Measurements from ENCODE around the gene OTOP1. TPM values are rescaled to one million over a fixed set of nuclear protein-coding genes. Genes with fewer than 3 reads are reported as not detected.
"Not testable (repeated sequence)": the region's sequence is repeated elsewhere in the genome, so short reads cannot be mapped to it uniquely, and the experiment has no call there.

OTOP1 gene, protein sequence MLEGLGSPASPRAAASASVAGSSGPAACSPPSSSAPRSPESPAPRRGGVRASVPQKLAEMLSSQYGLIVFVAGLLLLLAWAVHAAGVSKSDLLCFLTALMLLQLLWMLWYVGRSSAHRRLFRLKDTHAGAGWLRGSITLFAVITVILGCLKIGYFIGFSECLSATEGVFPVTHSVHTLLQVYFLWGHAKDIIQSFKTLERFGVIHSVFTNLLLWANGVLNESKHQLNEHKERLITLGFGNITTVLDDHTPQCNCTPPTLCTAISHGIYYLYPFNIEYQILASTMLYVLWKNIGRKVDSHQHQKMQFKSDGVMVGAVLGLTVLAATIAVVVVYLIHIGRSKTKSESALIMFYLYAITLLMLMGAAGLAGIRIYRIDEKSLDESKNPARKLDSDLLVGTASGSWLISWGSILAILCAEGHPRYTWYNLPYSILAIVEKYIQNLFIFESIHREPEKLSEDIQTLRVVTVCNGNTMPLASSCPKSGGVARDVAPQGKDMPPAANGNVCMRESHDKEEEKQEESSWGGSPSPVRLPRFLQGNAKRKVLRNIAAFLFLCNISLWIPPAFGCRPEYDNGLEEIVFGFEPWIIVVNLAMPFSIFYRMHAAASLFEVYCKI
- not detected in 2 replicates for total RNA-seq (2014; rRNA removed; shearing (Covaris generic))

DNA sequence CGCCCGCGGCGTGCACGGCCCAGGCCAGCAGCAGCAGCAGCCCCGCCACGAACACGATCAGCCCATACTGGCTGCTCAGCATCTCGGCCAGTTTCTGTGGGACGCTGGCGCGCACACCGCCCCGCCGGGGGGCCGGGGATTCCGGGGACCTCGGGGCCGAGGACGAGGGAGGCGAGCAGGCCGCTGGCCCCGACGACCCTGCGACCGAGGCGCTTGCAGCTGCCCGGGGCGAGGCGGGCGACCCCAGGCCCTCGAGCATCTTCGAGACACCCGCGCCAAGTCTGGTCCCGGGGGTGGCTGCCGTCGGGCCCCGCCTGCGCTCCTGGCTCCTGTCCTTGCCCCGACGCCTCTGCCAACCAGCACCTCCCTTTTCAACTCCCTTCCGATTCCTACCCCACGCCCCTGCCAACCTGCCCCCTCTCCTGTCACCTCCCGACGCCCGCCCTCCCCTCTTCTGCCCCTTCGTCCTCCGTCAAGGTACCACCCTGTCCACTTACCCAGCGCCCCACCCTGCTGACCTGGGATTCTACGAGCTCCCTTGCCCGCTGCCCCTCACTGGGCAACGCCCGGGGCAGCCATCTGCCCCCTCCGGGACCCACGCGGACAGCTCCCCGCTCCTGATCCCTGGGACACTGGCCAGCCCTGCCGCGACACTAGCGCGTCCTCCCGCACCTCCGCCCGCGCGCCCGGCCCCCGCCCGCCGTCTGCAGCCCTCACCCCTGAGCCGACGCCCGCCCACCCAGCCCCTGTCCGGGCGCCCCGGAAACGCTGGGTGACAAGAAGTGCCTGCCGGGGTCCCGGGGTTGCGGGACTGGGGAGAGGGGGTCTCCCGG is at the start of gene OTOP1:
Gene OTOP1 (minus strand): TSS at position 324 of the 833 bp plus-strand sequence. CDS start 65 bp downstream, at position 259.
- no peak for DNase-seq (ENCODE audit: low spot score)

DNA sequence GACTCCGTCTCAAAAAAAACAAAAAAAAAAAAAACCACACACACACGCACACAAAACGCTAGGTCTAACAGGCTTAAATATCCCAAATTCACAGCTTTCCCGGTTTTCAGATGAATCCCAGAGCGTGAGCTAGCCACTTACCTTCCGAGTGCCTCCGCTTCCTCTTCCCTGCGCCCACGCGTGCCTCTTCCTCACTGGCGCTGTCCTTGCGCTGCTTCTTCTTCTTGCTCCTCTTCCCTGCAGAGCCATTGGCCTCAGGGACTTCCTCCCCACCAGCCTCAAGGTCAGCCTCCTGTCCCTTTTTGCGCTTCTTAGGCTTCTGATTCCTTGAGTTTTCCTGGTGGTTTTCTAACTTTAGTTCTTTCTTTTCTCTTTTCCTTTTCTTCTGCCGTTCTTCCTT is 47.5 kb upstream of the OTOP1 start:
- DNase-seq (ENCODE audit: low spot score): no peak

DNA sequence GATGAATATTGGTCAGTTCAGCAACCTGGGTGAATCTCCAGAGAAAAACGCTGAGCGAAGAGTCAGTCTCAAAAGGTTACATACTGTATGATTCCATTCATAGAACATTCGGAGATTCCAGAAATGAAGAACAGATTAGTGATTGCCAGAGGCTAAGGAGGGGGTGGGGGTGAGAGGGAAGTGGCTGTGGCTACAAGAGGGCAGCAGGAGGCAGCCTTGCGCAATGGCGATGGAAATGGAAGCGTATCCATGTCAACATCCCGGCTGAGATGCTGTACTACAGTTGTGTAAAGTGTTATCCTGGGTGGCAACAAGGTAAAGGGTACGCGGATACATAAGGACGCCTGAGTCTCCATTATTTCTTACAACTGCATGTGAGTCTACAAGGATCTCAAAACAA is 45.2 kb upstream of the OTOP1 start:
- DNase-seq (ENCODE audit: low spot score): no peak

DNA sequence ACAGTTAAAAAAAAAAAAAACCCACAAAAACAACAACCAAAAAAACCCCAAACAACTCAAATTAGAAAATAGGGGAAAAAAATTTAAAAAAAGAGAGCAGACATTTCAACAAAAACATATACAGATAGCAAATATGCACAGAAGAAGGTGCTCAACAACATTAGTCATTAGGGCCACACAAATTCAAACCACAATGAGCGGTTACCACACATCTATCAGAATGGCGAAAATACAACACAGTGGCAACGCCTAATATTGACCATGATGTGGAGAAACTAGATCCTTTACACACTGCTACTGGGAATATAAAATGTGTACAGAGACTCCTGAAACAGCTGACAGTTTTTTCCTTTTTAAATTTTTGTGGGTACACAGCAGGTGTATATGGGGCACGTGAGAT is 43.8 kb upstream of the OTOP1 start:
- no peak for DNase-seq (ENCODE audit: low spot score)

DNA sequence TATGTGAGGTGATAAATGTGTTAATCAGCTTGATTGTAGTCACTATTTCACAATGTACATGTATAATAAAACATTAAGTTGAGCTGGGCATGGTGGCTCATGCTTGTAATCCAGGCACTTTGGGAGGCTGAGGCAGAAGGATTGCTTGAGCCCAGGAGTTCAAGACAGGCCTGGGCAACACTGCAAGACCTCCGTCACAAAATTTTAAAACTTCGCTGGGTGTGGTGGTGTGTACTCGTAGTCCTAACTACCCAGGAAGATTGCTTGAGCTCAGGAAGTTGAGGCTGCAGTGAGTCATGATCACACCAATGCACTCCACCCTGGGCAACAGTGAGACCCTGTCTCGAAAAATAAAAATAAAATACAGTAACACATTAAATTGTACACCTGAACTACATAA is 43.1 kb upstream of the OTOP1 start:
- DNase-seq (ENCODE audit: low spot score): no peak

DNA sequence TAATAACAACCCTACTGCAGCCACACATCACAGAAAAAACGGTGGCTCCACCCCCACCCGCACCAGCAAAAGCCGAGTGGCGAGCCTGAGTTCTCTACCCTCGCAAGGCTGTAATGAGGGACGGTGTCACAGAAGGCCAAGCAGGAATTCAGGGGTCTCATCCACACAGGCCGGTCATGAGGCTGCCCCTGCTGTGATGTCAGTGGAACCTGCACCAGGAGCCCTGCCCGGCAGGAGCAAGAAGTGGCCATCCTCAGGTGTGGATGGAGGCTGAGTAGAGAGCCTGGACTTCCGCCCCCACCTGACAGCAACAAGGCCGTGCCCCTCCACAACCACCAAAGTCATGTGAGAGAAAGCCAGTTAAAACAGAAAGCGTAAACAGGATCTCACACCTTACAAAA is 42.6 kb upstream of the OTOP1 start:
- DNase-seq (ENCODE audit: low spot score): no peak

DNA sequence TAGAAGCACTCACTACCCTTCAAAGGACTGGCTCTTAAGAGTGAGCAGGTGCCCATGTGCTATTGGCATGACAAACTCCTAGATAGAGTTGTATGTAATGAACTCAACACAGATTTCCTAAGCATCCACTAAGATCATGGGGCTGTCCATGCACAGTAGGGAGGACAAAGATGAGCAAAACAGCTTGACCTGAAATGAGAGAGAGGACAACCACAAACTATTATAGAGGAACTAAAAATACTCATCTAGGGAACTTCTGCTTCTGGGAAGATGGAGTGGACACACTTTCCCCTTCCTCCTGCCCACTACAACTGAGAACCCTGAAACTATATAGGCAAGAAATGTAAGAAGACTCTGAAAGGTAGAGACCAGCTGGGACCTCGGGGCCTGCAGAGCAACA is 42.0 kb upstream of the OTOP1 start:
- DNase-seq (ENCODE audit: low spot score): no peak

DNA sequence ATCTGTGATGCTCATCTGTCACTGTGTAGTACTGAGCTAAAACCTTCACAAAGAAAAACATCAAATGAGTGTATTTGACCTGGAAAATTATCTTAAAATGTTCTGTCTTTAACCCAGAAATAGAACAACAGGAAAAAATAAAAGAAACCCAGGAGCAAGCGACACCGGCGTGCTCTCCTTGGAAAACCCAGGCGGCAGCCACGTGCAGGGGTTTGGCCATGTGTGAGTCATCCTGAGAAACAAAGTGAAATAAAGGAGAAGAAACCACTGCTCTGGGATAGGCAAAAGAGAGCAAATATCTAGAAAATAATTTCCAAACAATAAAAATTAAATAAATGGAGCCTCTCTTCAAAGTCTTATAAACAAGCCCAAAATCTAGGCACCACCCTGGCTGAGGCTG is 41.3 kb upstream of the OTOP1 start:
- DNase-seq (ENCODE audit: low spot score): no peak

DNA sequence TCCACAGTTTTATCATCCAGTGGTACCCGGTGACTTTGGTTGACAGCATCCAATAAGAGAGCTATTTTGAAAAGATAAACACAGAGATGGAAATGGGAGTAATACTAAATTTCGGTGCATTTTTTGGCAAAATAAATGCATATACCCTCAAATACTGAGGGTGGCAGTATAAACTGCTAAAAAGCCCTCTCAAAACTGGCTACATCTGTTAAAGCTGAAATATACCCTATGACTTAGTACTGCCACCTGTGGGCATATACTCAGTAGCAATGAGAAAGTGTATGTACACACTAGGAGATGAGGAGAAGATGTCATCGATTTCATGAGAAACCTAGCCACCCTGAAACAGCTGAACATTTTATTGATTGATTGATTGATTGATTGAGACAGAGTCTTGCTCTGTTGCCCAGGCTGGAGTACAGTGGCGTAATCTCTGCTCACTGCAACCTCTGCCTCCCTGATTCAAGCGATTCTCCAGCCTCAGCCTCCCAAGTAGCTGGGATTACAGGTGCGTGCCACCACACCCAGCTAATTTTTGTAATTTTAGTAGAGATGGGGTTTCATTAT is 33.5 kb upstream of the OTOP1 start:
- DNase-seq (ENCODE audit: low spot score): peak; percentile 53

DNA sequence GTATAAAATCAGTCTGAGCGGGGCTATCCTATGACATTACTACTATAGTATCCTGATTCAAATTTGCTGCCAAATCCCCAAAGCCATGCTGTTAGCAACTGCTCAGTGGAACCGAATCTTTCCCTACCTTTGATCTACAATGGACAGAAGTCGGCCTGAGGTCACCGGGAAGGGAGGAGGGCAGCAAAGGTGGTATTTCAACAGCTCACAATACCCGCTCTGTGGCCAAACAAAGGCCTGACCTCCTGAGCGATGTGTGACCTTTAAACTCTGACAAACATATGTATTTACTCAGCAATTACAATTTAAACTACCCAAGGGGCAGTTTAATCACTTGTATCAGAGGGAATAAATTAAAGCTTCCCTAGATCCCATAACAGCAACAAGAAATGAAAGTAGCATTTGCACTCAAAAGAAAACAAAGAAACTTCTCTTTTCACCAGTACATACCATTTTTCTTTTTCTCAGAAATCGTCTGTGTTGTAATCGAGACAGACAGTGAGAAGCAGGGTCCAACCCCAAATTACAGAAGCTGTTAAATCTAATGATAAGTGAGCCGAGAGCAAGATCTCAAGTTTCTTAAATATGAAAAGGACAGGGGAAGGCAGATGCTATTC is 32.9 kb upstream of the OTOP1 start:
- peak; percentile 43 for DNase-seq (ENCODE audit: low spot score)

DNA sequence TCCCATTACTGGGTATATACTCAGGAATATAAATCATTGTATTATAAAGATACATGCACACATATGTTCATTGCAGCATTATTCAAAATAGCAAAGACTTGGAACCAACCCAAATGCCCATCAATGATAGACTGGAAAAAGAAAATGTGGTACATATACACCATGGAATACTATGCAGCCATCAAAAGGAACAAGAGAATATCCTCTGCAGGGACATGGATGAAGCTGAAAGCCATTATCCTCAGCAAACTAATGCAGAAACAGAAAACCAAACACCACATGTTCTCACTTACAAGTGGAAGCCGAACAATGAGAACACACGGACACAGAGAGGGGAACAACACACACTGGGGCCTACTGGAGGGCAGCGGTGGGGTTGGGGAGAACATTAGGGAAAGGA is 31.0 kb upstream of the OTOP1 start:
- not testable (repeated sequence) for DNase-seq (ENCODE audit: low spot score)

DNA sequence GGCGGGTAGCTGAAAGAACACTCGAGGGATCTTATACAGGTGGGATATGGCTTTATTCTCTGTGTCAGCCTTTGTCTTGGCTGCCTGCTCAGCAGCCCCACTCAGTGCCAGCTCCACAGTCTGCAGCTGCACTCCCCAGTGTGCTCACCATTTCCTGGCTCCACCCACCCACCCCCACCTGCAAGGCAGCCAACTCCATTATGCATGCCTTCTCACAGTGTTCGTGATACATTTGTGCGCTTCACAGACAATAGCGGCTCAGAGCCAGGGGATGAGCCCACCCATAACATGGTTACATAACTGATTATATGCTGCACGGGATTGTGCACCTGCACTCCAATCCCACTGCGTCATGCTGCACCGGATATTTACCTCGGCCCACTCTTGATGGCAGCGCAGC is 30.1 kb upstream of the OTOP1 start:
- no peak for DNase-seq (ENCODE audit: low spot score)

DNA sequence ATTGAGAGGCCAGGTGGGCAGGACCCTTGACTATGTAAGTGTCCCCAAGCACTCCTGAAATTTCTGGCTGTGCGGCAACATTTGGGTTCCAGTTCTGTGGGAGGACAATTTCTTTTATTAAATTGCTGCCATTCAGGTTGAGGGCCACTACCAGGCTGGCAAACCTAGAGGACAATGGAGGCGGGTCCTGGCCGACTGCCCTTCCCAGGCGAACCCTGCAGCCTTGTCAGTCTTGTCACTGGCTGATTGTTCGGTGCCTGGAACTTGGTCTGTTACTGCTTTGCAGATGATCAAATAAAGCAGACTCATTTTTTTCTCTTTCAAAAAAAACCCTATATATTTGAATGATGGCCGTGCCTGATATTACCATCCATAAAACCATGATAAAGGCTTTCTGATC is 27.9 kb upstream of the OTOP1 start:
- DNase-seq (ENCODE audit: low spot score): no peak

DNA sequence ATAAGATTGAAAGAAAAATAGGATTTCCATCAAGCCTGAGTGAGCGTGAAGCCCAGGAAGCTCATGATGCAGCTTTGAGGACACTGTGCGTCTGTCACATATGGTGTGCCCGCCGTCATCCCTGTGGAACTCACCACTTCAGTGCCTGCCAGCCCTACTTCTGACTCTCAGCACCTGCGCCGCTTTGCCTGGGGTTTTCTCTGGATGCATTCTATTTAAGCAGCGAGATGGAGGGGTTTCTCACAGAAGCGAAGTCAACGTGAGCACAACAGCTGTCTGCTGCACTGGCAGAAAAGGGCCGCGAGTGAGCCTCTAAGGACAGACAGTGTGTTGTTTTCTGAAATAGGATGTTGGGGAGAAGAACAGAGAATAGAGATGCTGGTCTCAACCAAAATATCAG is 27.5 kb upstream of the OTOP1 start:
- no peak for DNase-seq (ENCODE audit: low spot score)

DNA sequence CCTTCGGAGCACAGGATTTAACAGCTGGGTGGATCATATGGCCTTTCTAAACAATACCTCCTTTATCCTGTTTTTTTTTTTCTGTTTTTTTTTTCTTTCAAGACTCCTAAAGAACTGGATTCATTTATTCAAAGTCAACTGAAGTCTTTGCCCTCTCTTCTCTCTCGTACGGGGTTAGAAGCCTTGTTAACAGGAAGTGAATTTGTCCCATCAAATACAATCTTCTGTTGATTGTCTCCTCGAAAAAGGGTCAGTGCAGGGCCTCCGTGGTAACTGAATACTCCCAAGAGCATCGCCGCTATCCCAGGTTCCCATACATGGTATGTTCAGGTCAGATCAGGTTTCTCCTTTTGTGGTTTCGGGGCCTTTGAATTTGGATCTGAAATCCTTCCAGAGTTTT is 23.1 kb upstream of the OTOP1 start:
- no peak for DNase-seq (ENCODE audit: low spot score)

DNA sequence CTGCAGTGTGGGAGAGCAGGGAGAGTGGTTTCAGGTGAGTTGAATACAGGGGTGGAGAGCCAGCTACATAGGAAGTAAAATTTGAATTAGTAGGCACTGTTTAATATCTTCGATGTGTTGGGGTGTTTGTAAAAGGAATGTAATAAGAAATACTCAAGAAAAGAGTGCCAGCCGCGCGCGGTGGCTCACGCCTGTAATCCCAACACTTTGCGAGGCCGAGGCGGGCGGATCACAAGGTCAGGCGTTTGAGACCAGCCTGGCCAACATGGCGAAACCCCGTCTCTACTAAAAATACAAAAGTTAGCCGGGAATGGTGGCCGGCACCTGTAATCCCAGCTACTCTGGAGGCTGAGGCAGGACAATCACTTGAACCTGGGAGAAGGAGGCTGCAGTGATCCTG is 22.6 kb upstream of the OTOP1 start:
- not testable (repeated sequence) for DNase-seq (ENCODE audit: low spot score)

DNA sequence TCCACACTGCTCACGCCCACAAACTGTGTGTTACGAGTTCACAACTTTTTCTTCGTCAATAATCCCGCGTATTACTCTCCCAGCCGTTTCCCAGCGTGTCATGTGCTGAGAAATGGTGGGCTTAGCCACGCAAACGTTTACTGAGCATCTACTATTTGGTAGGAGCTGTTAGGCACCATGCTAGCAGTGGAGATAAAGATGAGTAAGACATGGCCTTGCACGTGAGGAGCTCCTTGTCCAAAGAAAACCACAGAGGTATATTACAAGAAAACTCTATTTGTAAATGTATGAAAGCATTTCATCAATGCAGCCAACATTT is 22.1 kb upstream of the OTOP1 start:
- DNase-seq (ENCODE audit: low spot score): no peak

DNA sequence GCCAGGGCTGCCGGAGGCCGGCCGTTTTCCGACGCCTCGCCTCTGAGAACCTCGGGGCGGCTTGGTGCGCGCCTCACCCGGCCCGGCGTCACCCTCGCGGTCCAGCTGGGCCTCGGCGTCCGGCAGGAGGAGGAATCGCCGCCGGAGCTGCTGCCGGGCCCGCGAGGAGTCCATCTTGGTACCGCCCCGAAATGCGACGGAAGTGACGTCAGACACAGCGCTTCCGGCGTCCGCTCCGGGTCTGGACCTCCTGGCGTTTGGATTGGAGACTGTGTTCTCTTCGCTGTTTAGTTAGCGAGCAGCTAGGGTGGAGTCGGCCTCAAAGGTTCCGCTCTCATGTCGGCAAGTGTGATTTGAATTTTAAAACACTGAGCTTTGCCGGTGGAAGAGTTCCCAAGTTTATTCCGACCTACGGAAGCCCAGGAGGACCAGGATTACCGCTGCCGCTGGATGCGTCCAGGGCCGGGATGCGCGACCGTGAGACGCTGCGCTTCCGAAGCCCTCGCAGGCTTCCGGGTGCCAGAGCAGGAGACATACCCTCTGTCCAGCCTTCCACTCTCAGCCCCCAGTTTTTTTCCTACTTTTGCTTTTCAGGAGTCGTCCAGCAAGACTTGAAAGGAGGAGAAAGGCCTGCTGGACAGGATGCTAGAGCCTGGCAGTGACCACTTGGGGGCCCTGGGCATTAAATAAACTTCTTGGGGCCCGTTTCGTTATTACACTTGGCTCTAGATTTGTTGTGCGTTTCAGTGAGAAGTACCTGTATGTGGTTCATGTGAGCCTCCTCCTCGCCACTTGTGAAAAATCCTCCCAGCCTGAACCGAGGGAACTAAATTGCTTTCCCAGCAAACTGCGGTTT is 21.5 kb upstream of the OTOP1 start, which contains the start of gene TMEM128:
Gene TMEM128 (minus strand): TSS at position 195 of the 856 bp plus-strand sequence. CDS start 21 bp downstream, at position 174.
- peak; percentile 93 for DNase-seq (ENCODE audit: low spot score)

DNA sequence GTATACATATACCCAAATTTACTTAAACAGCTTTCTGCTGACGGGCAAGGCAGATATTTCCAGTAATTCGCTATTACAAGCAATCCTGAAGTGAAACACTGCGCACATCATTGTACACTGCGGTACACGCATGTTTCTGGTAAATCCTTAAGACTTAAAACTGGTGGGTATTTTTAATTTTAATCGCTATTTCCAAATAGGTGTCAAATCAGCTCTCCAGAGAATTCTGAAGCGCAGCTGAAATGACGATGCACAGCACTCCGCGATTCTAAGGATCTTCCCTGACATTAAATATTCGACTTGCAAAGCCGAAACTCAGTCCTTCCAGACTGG is 20.9 kb upstream of the OTOP1 start:
- no peak for DNase-seq (ENCODE audit: low spot score)

DNA sequence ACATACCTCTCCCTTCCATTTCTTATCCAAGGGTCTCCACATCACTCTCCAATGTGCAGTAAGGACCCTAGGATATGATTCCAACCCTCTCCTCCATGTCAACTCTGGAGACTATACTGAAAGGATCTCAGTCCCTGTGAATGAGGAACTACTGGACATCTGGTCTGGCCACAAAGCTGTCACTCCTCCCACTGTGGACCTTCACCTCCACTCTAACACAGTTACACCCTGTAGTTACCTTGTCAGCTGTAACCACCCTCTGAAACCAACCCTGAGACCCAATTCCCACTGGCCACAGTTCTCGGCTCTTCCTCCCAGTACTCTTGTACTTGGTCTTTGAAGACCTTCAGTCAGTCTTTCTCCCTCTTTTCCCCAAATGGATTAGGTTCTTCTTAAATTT is 18.4 kb upstream of the OTOP1 start:
- DNase-seq (ENCODE audit: low spot score): no peak

DNA sequence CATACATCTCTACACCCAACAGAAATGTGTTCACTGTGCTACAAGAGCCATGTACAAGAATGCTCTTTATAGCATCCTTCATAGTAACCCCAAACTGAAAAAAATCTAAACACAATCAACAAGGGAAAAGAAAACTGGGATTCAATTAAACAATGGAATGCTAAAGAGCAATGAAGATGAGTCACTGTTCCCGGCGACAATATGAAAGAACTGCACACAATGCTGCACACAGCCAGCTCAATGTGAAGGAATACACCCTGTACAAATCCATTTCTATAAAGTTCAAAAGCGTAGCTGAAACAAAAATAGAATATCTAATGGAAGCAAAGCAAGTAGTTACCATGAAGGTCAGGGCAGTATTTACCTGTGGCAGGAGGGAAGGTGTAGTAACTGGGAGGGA is 12.8 kb upstream of the OTOP1 start:
- DNase-seq (ENCODE audit: low spot score): not testable (repeated sequence)
